DMS153 (cell line): Measurements from ENCODE around the gene GDPD4.

Source experiments
- DNase-seq: peaks from one replicate; lab custom pipeline; 2025; lab: John Stamatoyannopoulos, UW

GDPD4 gene

DNA sequence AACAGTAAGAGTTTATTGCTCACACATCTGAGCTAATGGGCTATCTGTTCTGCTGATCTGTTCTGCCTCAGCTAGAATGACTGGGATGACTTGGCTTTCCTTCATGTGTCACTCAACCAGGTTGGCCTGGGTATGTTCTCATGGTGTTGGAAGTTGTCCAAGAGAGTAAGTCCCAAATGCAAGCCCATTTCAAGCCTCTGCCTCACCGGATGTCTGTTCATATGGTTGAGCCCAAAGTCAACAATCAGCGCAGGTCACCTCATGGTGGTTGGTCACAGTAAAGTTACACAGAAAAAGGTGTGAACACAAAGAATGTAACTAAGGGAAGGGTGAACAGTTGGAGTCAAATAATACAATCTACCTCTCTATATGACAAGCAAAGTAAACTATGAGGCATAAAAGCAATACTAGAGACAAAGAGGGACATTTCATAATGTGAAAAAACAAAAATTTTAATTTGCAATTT is 1.9 kb downstream of the GDPD4 start:
- peak; percentile 93 for DNase-seq

DNA sequence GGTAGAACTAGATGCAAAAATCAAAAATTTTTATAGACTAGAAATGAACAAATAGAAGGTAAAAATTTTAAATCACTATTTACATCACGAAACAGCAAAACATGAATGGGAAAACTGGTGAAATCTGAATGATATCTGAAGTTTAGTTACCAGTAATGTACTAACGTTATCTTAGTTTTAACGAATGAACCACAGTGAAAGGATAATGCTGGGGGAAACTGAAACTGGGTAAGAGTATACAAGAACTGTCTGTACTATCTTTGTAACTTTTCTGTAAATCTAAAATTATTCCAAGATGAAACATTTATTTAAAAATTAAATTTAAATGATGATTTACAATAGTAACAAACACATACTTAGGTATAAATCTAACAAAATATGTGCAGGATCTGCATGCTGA is 7.4 kb downstream of the GDPD4 start:
- DNase-seq: no peak

DNA sequence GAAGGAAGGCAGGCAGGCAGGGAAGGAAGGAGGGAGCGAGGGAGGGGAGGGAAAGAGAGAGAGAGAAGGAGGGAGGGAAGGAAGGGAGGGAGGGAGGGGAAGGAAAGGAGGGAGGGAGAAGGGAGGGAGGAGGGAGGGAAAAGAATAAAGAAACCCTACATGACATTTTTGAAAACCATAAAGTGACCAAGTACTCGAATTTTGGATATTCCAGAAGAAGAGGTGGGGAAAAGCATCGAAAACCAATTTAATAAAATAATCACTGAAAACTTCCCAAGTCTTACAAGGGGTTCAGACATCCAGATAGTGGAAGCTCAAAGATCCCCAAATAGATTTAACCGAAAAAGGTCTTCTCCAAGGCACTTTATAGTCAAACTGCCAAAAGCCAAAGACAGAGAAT is 11.7 kb downstream of the GDPD4 start:
- no peak for DNase-seq

DNA sequence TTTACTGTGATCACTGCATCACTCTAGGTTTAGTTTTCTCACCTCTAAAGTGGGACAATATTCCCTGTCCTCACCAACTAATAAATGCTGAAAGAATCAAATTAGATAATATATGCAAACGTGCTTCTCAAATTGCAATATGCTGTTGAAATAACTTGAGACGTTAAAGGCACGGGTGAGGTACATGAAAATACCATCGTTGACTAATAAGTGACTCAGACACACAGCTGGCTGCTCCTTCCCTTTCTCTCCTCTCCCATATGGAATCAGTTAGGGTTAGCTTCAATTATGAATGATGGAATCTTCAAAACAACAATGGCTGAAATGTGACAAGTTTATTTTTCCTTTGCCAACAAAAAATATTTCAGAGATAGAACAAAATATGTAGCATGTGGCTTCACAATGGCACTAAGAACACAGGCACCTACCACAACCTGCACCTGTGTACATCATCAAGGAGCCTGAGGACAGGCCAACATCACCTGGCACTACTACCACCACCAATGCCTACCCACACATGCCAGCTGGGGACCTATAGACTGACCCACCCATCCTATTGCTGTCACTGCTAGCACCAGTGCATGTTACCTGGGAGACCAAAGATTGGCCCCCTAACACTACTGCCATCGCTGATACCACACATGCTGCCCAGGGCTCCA is 13.7 kb downstream of the GDPD4 start:
- no peak for DNase-seq

DNA sequence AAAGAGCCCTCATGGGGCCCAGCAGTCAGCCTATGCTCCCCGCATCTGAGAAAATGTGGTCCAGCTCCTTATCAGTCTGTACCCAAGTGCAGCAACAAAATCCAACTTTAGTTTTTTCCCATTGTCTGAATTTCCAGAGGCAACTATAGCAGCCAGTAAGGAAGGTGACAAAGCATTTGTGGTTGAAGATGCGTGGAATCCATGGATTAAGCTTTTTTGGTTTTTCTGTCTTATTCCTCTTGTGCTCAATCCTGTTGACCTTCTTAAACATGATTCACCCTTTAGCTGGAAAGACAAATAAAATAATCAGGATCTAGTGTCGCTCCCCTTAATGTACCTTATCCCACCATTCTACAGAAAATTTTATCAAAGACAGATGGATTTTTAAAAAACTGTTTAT is 14.3 kb downstream of the GDPD4 start:
- DNase-seq: no peak

DNA sequence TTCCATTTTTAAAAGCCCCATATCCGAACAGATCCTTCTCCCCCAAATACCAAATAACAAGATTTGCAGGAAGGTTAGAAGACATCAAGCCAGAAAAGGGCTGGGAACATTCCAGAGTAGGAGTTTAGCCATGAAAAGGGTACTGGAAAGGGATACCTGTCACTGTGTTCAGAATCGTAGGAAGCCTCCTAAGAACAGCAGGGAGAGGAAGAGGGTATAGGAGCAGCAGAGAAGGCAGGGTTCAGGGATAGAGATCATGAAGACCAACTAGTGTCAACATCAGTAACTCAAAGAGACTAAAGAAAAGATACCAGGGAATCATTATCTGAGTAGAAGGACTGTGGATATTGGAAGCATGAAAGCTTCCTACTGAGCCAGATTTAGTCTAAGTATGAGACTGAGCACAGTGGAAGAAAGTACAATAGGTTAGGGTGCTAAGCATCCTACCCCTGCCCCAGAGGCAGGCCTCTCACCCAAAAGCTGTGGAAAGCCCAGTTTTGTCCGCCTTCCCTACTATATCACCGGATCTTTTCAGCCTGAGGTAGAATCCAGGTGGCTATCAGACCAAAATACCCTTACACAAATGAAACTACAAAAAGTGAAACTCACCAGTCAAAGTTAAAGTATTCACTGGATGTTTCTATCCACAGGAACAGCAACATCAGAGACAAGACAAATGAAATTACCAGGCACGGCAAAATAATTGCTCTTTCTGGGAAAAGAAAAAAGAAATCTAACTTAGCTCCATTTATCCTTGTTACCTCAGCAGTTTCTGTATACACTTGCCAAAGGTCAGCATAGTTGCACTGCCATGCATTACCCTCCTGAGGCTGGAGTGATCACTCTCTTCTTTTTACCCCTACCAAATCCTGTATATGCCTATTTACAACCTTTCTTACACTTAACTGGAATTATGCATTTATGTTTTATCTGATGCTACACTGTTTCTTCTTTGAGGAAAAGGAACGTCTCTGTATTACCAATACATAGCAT is 16.7 kb downstream of the GDPD4 start:
- no peak for DNase-seq

DNA sequence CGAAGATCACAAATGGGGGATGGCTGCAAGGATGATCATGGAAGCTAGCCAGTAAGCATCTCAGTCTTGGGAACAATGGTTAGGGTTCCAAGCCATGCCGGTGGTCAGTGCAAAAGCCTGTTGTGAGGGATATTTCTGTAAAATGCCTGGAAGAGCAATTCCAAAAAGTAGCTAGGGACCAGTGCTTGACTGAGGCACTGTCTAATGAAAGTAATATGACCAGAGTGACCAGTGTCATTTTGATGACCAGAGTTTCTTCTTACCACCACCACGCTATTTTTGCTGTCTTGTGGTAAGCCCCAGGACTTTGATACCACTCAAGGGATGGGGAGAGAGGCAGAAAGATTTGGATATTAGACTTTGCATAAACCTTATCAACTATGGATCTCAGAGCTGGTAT is 18.4 kb downstream of the GDPD4 start:
- no peak for DNase-seq

DNA sequence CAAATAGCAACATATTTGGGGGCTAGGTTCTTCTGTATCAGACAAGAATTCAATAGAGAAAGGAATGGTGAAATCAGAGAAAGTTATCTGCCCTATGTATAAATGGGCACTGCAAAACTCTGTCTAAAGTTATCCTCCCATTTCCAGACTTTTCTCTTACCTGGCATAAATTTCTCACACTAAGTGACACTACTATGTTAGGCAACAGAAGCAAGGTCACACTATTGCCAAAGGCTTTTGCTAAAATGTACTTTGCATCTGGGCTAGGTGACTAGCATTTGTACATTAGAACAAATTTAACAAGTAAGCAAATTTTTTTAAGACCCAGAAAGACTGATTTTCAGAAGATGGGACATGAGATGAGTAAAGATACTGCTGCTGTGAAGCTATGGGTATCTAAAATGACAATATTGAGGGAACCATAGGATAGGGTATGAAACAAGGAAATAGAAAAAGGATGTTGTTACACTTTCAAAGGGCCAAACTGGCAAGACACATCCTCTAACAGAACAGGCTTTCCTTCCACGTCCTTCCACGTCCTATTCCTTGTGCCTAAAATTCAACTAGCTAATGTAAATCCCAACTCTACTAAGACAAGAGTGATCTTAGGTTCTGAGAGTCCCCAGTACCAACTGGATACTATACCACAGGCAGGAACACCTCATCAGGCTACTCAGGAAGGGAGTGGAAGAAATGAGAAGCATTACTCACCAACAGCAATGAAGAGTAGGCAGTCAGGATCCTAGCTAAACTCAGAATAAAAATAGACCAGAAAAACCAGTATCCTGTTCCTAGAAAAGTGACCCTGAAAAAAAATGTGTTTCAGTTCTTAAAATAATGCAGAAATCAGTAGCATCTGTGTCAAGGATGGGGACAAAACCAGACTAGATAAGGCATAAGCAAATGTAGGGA is 22.6 kb downstream of the GDPD4 start:
- DNase-seq: no peak

DNA sequence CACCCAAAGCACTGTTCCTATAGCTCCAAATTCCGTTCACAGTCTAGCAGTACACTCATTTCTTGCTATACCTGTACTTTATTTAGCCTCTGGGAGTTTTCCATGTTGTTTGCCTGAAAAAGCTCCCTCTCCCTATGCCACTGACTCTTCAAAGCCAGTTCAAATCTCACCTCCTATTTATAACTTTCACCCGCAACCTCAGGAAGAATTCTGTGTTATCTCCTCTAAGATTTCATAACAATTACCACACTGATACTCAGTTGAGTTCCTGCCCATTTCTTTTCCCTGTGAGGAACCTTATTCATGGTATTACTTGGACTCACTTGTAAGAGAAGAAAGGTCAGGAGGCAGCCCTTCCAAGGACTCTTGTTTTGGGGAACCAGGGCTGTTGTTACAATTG is 25.2 kb downstream of the GDPD4 start:
- no peak for DNase-seq

DNA sequence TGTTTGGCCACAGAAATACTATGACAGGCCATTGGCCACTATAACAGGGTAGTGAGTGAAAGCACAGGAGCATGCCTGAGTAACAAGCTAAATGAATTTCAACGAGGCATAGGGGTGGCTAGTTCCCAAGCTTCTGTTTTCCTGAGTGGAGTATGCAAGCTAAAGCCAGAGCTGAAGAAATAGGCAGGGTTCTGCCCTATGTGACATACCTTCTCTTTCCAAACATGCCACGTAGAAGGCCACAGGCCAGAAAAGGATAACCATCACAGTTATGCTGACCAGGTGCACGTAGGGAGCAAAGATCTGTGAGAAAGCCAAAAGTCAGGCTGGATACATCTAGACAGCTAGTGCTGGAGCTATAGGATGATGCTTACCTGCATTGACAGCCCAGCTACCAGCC is 30.6 kb downstream of the GDPD4 start:
- no peak for DNase-seq

DNA sequence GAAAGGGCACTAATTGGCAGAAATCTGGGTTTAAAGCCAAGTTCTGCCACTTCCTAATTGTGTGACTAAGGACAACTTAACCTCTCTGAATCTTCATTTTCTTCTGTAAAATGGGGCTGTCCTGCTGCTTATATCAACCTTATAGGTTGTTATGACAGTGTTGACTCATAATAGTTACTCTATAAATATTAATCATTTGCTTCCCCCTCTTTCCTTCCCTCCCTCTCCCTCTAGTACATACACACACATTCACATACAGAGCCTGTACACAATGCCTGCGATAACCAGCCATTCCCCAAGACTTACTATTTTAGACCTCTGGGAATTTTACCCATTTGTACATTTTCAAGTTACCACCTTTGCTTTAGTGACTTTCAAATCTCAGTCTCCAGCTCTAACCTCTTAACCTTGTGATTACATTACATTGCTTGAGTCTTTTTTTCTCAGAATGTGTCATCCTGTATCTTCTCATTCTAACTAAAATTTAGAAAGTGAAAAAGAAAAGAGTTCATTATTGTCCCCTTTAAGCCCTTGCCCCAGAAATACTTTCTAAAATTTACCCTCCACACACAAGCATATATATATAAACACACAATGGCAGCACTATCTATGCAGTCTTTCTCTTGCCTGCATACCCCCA is 31.9 kb downstream of the GDPD4 start:
- DNase-seq: no peak

DNA sequence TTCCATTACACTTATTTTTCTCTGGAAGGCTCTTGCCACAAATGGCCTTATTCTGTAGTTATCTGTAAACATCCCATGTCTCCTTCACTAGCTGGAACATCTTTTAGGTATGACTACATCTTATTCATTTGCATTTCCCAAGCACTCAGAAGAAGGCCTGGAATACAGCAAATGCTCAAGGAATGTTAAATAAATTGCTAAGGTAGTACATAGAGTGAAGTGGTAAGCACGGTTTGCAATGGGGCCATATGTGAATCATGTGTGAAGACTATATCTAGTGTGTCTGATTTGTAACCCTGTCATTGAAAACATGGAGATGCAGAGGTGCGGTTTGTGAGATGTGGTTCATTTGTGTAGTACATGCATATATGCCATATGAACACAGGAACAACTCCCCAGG is 33.5 kb downstream of the GDPD4 start:
- DNase-seq: no peak

DNA sequence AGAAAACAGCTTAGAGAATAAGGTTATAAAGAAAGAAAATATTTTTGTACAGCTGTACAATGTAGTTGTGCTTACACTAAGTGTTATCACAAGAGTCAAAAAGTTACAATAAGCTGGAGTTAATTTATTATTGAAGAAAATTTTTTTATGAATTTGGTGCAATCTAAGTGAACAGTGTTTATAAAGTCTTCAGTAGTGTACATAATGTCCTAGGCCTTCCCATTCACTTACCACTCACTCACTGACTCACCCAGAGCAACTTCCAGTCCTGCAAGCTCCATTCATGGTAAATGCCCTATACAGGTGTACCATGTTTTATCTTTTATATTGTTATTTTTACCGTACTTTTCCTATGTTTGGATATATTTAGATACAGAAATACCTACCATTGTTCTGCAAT is 34.7 kb downstream of the GDPD4 start:
- DNase-seq: no peak

DNA sequence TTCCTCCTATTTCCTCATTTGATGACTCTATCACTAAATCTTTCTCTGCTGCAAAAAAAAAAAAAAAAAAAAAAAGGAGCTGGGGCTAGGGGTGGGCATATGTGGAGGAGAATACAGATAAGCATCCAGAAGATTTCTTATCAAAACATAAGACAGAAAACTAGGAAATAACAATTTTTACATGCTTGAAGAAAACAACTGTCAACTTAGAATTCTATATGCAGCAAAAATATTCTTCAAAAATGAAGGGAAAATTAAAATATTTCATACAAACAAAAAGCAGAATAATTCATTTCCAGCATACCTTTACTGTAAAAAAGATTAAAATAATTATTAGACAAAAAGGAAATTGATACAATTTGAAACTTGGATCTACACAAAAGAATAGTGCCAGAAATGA is 38.7 kb downstream of the GDPD4 start:
- no peak for DNase-seq

DNA sequence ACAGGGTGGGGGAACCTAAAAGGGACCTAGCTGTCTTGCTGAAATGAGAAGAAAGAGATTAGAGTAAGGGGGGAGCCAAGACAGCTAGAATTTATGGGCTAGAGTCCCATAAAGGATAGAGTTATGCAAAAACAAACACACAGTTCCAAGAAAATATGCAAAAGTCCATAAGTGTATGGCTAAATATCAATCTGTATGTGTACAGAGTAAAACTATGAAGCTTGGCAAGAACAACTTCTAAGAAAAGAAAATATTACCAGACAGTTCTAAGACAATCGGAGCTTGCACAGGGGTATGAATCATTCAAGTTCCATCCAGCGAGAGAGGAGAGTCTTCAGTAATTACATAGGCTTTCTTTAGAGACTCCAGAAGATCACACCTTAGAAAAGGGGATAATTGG is 41.8 kb downstream of the GDPD4 start:
- DNase-seq: no peak

DNA sequence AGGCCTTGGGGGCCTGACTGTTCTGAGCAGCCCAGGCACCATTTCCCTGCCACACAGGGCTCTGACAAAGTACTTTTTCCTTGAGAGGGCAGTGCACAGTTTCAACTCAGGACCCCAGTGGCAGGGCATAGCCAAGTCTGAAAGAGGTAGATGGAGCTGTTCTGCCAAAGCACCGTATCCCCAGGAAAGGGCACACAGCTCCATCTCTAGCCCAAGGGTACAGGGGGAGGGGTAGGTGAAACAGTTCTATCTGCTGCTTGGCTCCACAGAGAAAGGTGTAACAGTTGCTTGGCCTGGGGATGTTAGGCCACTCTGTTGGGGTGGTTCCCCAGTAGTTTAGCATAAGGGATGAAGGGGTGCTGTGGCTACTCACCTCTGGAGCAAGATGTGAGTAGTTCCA is 47.8 kb downstream of the GDPD4 start:
- no peak for DNase-seq

DNA sequence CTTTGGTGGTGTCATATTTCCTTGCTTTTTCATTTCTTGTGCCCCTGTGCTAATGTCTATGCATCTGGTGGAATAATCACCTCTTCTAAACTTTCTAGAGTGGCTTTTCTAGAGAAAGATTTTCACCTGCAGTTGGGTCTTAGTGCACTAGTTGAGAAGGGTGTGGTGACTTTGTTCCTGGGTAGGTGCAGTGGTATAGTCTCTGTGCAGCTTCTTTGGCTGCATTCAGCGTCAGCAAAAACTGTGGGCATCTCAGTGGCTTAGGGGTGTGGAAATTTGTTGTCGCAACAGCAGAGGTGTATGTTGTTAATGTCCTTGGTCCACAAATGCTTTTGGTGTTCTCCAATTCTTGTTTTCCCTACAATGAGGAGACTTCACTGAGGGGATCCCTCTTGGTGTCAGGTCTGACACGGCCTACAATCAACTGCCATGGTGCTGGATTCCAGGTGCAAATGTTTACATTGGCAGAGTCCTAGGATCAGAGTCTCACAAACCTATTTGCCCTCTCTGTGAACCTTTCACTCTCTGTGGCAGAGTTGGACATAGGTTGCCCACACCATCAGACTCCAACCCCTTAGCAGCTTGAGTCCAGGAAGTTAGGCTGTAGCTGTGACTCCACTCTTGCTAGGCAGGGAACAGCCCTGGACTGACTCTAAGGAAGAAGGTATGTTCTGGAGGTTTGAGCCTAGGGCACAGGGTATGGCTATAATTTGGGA is 48.8 kb downstream of the GDPD4 start:
- DNase-seq: no peak

DNA sequence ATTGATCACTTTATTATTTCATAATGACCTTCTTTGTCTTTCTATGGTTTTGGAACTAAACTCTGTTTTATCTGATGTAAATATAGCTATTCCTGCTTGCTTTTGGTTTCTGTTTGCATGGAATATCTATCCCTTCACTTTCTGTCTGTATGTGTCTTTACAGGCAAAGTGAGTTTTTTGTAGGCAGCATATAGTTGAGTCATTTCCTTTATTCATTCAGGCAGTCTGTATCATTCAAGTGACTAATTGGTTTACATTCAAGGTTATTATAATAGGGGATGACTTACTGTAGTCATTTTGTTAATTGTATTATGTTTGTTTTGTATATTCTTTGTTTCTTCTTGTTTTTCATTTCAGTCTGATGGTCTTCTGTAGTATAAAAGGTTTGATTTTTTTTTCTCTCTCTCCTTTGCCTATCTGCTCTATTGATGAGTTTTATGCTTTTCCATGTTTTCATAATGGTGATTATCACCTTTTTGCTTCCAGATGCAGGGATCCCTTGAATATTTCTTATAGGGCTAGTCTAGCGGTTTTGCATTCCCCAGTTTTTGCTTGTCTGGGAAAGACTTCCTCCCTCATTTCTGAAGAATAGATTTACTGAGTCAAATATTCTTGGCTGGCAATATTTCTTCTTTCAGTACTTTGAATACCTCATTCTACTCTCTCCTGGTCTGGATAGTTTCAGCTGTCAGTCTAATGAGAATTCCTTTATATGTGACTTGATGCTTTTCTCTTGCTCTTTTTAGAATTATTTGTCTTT is 50.4 kb downstream of the GDPD4 start:
- DNase-seq: no peak

DNA sequence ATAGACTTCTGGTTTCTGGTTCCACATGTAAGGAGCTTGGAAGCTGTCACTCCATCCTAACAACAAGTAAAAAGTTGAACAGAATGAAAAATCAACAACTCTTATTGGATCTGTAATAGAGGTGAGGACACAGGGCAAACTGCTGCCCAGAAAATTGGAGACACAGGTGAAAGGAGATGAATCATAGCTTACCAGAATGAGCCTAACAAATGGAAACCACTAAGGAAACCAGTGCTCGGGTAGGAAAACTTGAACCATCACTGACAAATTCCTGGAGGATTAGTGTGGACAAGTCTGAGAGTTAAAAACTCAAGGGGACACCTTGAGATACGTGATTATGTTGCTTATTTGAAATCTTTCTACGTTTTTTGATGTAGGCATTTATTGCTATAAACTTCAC is 52.1 kb downstream of the GDPD4 start:
- DNase-seq: no peak

DNA sequence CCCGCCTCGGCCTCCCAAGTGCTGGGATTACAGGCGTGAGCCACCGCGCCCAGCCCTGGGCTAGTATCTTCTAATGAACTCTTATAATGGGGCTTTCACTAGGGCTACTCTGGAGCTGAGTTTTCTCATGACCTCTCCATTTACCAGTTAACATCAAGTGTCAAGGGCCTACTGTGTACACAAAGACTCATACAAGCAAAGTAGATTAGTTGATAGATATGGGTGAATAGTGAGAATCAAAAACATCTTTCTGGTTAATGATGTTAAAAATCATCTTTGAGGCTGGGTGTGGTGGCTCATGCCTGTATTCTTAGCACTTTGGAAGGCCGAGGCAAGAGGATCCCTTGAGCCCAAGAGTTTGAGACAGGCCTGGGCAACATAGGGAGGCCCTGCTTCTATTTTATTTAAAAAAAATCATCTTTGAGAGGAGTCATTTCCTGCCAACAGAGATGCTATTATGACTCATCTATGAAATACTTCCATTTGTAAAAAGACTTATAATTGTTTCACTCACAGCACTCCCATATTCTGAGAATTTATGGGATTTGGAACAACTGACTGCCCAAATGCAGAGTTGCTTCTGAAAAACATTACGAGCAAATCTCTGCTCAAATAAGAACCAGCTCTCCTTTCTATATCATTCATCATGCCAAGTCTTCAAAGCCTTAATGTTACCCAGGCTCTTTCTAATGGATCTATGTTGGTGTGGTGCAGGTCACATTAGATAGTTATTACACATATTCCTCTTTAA is 57.0 kb downstream of the GDPD4 start:
- no peak for DNase-seq
